ENCODE measurements around the gene TEDC1.

TEDC1 gene

GRCh38 chr14:105478398-105479251 is 12.4 kb upstream of the TEDC1 start:
- H3F3A ChIP-seq (ENCODE audit: control insufficient read depth, insufficient read depth) = no peaks in the 10 kb centered on the region
- H3K79me2 ChIP-seq (ENCODE audit: control insufficient read depth, low read length) = no peaks in the 10 kb centered on the region
- no peaks in the 10 kb centered on the region for H3K9me3 ChIP-seq (ENCODE audit: control insufficient read depth, insufficient read depth, low read length)
- no peak for TF ChIP-seq EZH2phosphoT487 (IDR thresholded peaks at IDR 0.05; ENCODE audit: borderline replicate concordance, low read length)
- no peak for TF ChIP-seq CTCF (IDR thresholded peaks at IDR 0.05; ENCODE audit: low read depth, low read length, poor library complexity, severe bottlenecking)
- no peak overlapping the region for H3K27ac ChIP-seq (ENCODE audit: low read depth, low read length)
- peaks cover 46% of the 10 kb centered on the region for H3K27me3 ChIP-seq (ENCODE audit: control insufficient read depth, low read length)
- H3K9me2 ChIP-seq (replicated peaks; ENCODE audit: control insufficient read depth, low read length) = no peaks in the 10 kb centered on the region
- H3K4me1 ChIP-seq (ENCODE audit: control insufficient read depth, low read length) = peaks cover 35% of the 10 kb centered on the region
- no peaks in the 10 kb centered on the region for H4K20me1 ChIP-seq (ENCODE audit: control insufficient read depth, insufficient read depth, low read depth, low read length)
- no peak overlapping the region for H3K4me3 ChIP-seq (ENCODE audit: low read length)
- H3K36me3 ChIP-seq (ENCODE audit: control insufficient read depth, low read length) = no peaks in the 10 kb centered on the region
- no peak overlapping the region for H3K4me2 ChIP-seq (ENCODE audit: low read length)

GRCh38 chr14:105479431-105480158 is 11.5 kb upstream of the TEDC1 start:
- no peak overlapping the region for H3K4me3 ChIP-seq (ENCODE audit: low read length)
- H3K79me2 ChIP-seq (ENCODE audit: control insufficient read depth, low read length) = no peaks in the 10 kb centered on the region

GRCh38 chr14:105480199-105480746 is 10.8 kb upstream of the TEDC1 start:
- Histone ChIP-seq H3F3A (ENCODE audit: control insufficient read depth, insufficient read depth) (no peaks in the 10 kb centered on the region), H4K20me1 (ENCODE audit: control insufficient read depth, insufficient read depth, low read depth, low read length) (no peaks in the 10 kb centered on the region), H3K79me2 (ENCODE audit: control insufficient read depth, low read length) (no peaks in the 10 kb centered on the region), H3K4me2 (ENCODE audit: low read length) (no peak overlapping the region), H3K27me3 (ENCODE audit: control insufficient read depth, low read length) (peaks cover 50% of the 10 kb centered on the region), H3K36me3 (ENCODE audit: control insufficient read depth, low read length) (no peaks in the 10 kb centered on the region), H3K4me1 (ENCODE audit: control insufficient read depth, low read length) (peaks cover 23% of the 10 kb centered on the region), H3K9me3 (ENCODE audit: control insufficient read depth, insufficient read depth, low read length) (no peaks in the 10 kb centered on the region), H3K9me2 (replicated peaks; ENCODE audit: control insufficient read depth, low read length) (no peaks in the 10 kb centered on the region), H3K4me3 (ENCODE audit: low read length) (no peak overlapping the region), H3K27ac (ENCODE audit: low read depth, low read length) (no peak overlapping the region)
- TF ChIP-seq CTCF (IDR thresholded peaks at IDR 0.05; ENCODE audit: low read depth, low read length, poor library complexity, severe bottlenecking) (no peak), EZH2phosphoT487 (IDR thresholded peaks at IDR 0.05; ENCODE audit: borderline replicate concordance, low read length) (no peak)

More at GRCh38 chr14:105479431-105480158, 11.5 kb upstream of the TEDC1 start:
- Histone ChIP-seq H3K27ac (ENCODE audit: low read depth, low read length) (no peak overlapping the region), H3K4me1 (ENCODE audit: control insufficient read depth, low read length) (peaks cover 29% of the 10 kb centered on the region), H3K36me3 (ENCODE audit: control insufficient read depth, low read length) (no peaks in the 10 kb centered on the region), H3K27me3 (ENCODE audit: control insufficient read depth, low read length) (peaks cover 50% of the 10 kb centered on the region), H3K9me2 (replicated peaks; ENCODE audit: control insufficient read depth, low read length) (no peaks in the 10 kb centered on the region), H4K20me1 (ENCODE audit: control insufficient read depth, insufficient read depth, low read depth, low read length) (no peaks in the 10 kb centered on the region), H3K9me3 (ENCODE audit: control insufficient read depth, insufficient read depth, low read length) (no peaks in the 10 kb centered on the region), H3F3A (ENCODE audit: control insufficient read depth, insufficient read depth) (no peaks in the 10 kb centered on the region), H3K4me2 (ENCODE audit: low read length) (no peak overlapping the region)
- TF ChIP-seq EZH2phosphoT487 (IDR thresholded peaks at IDR 0.05; ENCODE audit: borderline replicate concordance, low read length) (no peak), CTCF (IDR thresholded peaks at IDR 0.05; ENCODE audit: low read depth, low read length, poor library complexity, severe bottlenecking) (no peak)
